PC-9 (cell line): ENCODE results near the gene MCOLN1.

Experiments
- CTCF ChIP-seq: fragments of 200-600 bp; sonication (generic); conservative IDR thresholded peaks from 2 replicates; pipeline ENCODE4 v1.6.1; 2017; ENCODE audit warnings: mixed run types, antibody characterized with exemption, mild to moderate bottlenecking, moderate library complexity
- EZH2 ChIP-seq: fragments of 200-600 bp; sonication (generic); IDR thresholded peaks from 2 replicates; pipeline ENCODE4 v1.8.0; 2017; ENCODE audit warnings: antibody characterized with exemption, low read depth

DNA sequence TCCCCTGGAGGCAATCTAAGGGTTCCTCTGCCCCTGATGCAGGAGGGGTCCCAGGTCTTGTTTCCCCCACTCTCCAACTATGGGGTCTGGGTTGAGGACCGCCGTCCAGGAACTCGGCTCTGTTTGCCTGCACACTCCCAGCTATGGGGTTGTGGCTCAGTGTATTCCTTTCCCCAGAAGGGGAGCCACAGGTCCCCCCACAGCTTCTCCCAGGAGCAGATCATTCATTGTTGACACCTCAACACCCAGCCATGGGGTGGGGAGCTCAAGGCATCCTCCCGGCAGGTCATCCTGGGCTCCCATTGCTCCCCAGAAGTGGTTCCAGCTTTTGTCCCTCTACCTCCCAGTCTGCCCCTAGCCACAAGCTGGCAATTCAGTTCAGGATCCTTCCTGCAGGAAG is 5.5 kb upstream of the MCOLN1 start:
- no peak for TF ChIP-seq CTCF
- no peak for TF ChIP-seq EZH2
